Stimulated activated CD4-positive, alpha-beta T cell treated with anti-CD3 and anti-CD28 coated beads, TNF-alpha, amount 100 ng/mL, for 48 hours (primary cell): ENCODE results near the gene FOXA1.

ENCODE experiments used
- DNase-seq, 3 donors: peaks; one replicate each; pipeline ENCODE4 v3.0.0-alpha.2; 2020; ENCODE audit warnings: low read depth in 3 of 3

Gene FOXA1

GRCh38 chr14:37594971-37595808 lies at the start of gene FOXA1, which contains the start of gene TTC6:
FOXA1 (minus strand) TSS chr14:37595249; CDS start chr14:37594972, 277 bp downstream.
TTC6 (plus strand) TSS chr14:37595629; CDS start chr14:37622065, 26,436 bp downstream.
- DNase-seq = no peak

GRCh38 chr14:37643701-37644100 lies 48.7 kb upstream of the FOXA1 start:
- no peak for DNase-seq

- DNase-seq = no peak
Observed at GRCh38 chr14:37642125-37642524, 47.1 kb upstream of the FOXA1 start.

GRCh38 chr14:37641117-37641516 lies 46.1 kb upstream of the FOXA1 start:
- DNase-seq = no peak

GRCh38 chr14:37638599-37638998 lies 43.5 kb upstream of the FOXA1 start:
- DNase-seq = no peak

GRCh38 chr14:37637341-37637740 lies 42.3 kb upstream of the FOXA1 start:
- no peak for DNase-seq

- no peak for DNase-seq
Observed at GRCh38 chr14:37625597-37626595, 30.8 kb upstream of the FOXA1 start.

- no peak for DNase-seq
Observed at GRCh38 chr14:37623971-37624370, 28.9 kb upstream of the FOXA1 start.

GRCh38 chr14:37623426-37623951 lies 28.4 kb upstream of the FOXA1 start:
- no peak for DNase-seq

GRCh38 chr14:37622231-37622923 lies 27.3 kb upstream of the FOXA1 start:
- DNase-seq = no peak

- DNase-seq = no peak
Observed at GRCh38 chr14:37620856-37621255, 25.8 kb upstream of the FOXA1 start.

GRCh38 chr14:37618498-37619028 lies 23.5 kb upstream of the FOXA1 start:
- no peak for DNase-seq

- DNase-seq = no peak
Observed at GRCh38 chr14:37617864-37618365, 22.9 kb upstream of the FOXA1 start.

GRCh38 chr14:37616853-37617252 lies 21.8 kb upstream of the FOXA1 start:
- no peak for DNase-seq

GRCh38 chr14:37615582-37616289 lies 20.7 kb upstream of the FOXA1 start:
- no peak for DNase-seq

GRCh38 chr14:37610945-37611523 lies 16.0 kb upstream of the FOXA1 start:
- DNase-seq = no peak

GRCh38 chr14:37608649-37609048 lies 13.6 kb upstream of the FOXA1 start:
- no peak for DNase-seq

GRCh38 chr14:37606678-37607077 lies 11.6 kb upstream of the FOXA1 start:
- DNase-seq = no peak

- no peak for DNase-seq
Observed at GRCh38 chr14:37603688-37604251, 8.7 kb upstream of the FOXA1 start.
